PC-9 (cell line): ENCODE measurements around the gene SORCS2.

ENCODE experiments used
- CTCF ChIP-seq: fragments of 200-600 bp; sonication (generic); conservative IDR thresholded peaks from 2 replicates; pipeline ENCODE4 v1.6.1; 2017; ENCODE audit warnings: mixed run types, antibody characterized with exemption, mild to moderate bottlenecking, moderate library complexity
- EZH2 ChIP-seq: fragments of 200-600 bp; sonication (generic); IDR thresholded peaks from 2 replicates; pipeline ENCODE4 v1.8.0; 2017; ENCODE audit warnings: antibody characterized with exemption, low read depth

GRCh38 chr4:7237873-7238272, 45.5 kb downstream of the SORCS2 start:
- TF ChIP-seq CTCF (no peak), EZH2 (no peak)
